Mononuclear cell (primary cell): ENCODE data around the gene DENND4A. TPM values are rescaled to one million over a fixed set of nuclear protein-coding genes. Genes with fewer than 3 reads are reported as not detected.

Experiments used
- H3K27me3 ChIP-seq: 2 replicates; pipeline ENCODE4 v1.6.0; 2011; ENCODE audit warnings: low read length, control low read depth; ENCODE audit not compliant: insufficient read depth
- H3K4me1 ChIP-seq: 2 replicates; pipeline ENCODE4 v1.5.1; 2011; ENCODE audit warnings: mild to moderate bottlenecking, low read length, control low read depth; ENCODE audit not compliant: insufficient read depth
- H3K4me3 ChIP-seq: 2 replicates; pipeline ENCODE4 v1.5.1; 2011; ENCODE audit warnings: mild to moderate bottlenecking, low read length, moderate library complexity
- H3K9me3 ChIP-seq: 2 replicates; pipeline ENCODE4 v1.5.1; 2011; ENCODE audit warnings: low read depth, mild to moderate bottlenecking, control low read depth, low read length
- total RNA-seq: library from RNA; depleted of rRNA; stranded (reverse); fragments of >200 nt; gene quantifications from one replicate; pipeline ENCODE4 v1.2.3, GENCODE V29; 2012

Gene DENND4A
- total RNA-seq = 115 TPM

- peaks cover 53% of the 10 kb centered on the region for H3K4me1 ChIP-seq
- H3K4me3 ChIP-seq = peak within 1 kb of the TSS; percentile 96
- no peaks in the 10 kb centered on the region for H3K9me3 ChIP-seq
- no peaks in the 10 kb centered on the region for H3K27me3 ChIP-seq
Measured at GRCh38 chr15:65792138-65792987, at the start of gene DENND4A. Gene DENND4A (minus strand): TSS chr15:65792293. CDS start chr15:65756450, 35,843 bp downstream.

- Histone ChIP-seq H3K4me3 (no peak overlapping the region), H3K9me3 (no peaks in the 10 kb centered on the region), H3K27me3 (no peaks in the 10 kb centered on the region), H3K4me1 (peaks cover 38% of the 10 kb centered on the region)
Measured at GRCh38 chr15:65841121-65841930, 49.2 kb upstream of the DENND4A start.

- H3K27me3 ChIP-seq = no peaks in the 10 kb centered on the region
- no peak overlapping the region for H3K4me3 ChIP-seq
- H3K4me1 ChIP-seq = peaks cover 43% of the 10 kb centered on the region
- H3K9me3 ChIP-seq = no peaks in the 10 kb centered on the region
Measured at GRCh38 chr15:65839985-65840384, 47.9 kb upstream of the DENND4A start.

- H3K9me3 ChIP-seq = no peaks in the 10 kb centered on the region
- H3K4me3 ChIP-seq = no peak overlapping the region
- H3K27me3 ChIP-seq = no peaks in the 10 kb centered on the region
- peaks cover 48% of the 10 kb centered on the region for H3K4me1 ChIP-seq
Measured at GRCh38 chr15:65839354-65839901, 47.3 kb upstream of the DENND4A start.

GRCh38 chr15:65837301-65838294, 45.5 kb upstream of the DENND4A start:
- no peaks in the 10 kb centered on the region for H3K27me3 ChIP-seq
- no peak overlapping the region for H3K4me3 ChIP-seq
- peaks cover 66% of the 10 kb centered on the region for H3K4me1 ChIP-seq
- H3K9me3 ChIP-seq = no peaks in the 10 kb centered on the region

GRCh38 chr15:65836665-65837064, 44.6 kb upstream of the DENND4A start:
- H3K9me3 ChIP-seq = no peaks in the 10 kb centered on the region
- H3K27me3 ChIP-seq = no peaks in the 10 kb centered on the region
- no peak overlapping the region for H3K4me3 ChIP-seq
- peaks cover 73% of the 10 kb centered on the region for H3K4me1 ChIP-seq

- H3K4me1 ChIP-seq = peaks cover 62% of the 10 kb centered on the region
- H3K27me3 ChIP-seq = no peaks in the 10 kb centered on the region
- no peak overlapping the region for H3K4me3 ChIP-seq
- H3K9me3 ChIP-seq = no peaks in the 10 kb centered on the region
Measured at GRCh38 chr15:65835447-65835846, 43.4 kb upstream of the DENND4A start.

- H3K4me1 ChIP-seq = peaks cover 64% of the 10 kb centered on the region
Measured at GRCh38 chr15:65834603-65835282, 42.6 kb upstream of the DENND4A start.

GRCh38 chr15:65833501-65834205, 41.6 kb upstream of the DENND4A start:
- no peaks in the 10 kb centered on the region for H3K27me3 ChIP-seq
- H3K4me1 ChIP-seq = peaks cover 69% of the 10 kb centered on the region
- no peak overlapping the region for H3K4me3 ChIP-seq
- no peaks in the 10 kb centered on the region for H3K9me3 ChIP-seq

More at GRCh38 chr15:65834603-65835282, 42.6 kb upstream of the DENND4A start:
- H3K4me3 ChIP-seq = no peak overlapping the region
- H3K27me3 ChIP-seq = no peaks in the 10 kb centered on the region
- H3K9me3 ChIP-seq = no peaks in the 10 kb centered on the region

- H3K27me3 ChIP-seq = no peaks in the 10 kb centered on the region
- H3K4me3 ChIP-seq = no peak overlapping the region
- peaks cover 74% of the 10 kb centered on the region for H3K4me1 ChIP-seq
- H3K9me3 ChIP-seq = no peaks in the 10 kb centered on the region
Measured at GRCh38 chr15:65832549-65833364, 40.7 kb upstream of the DENND4A start.

GRCh38 chr15:65829130-65829764, 37.2 kb upstream of the DENND4A start:
- H3K4me1 ChIP-seq = peaks cover 72% of the 10 kb centered on the region
- H3K9me3 ChIP-seq = no peaks in the 10 kb centered on the region
- H3K4me3 ChIP-seq = no peak overlapping the region
- H3K27me3 ChIP-seq = no peaks in the 10 kb centered on the region

- Histone ChIP-seq H3K4me1 (peaks cover 72% of the 10 kb centered on the region), H3K27me3 (no peaks in the 10 kb centered on the region), H3K4me3 (no peak overlapping the region), H3K9me3 (no peaks in the 10 kb centered on the region)
Measured at GRCh38 chr15:65828585-65828984, 36.5 kb upstream of the DENND4A start.
